Measurements from ENCODE around the gene SNAPC2. TPM values are rescaled to one million over a fixed set of nuclear protein-coding genes. Genes with fewer than 3 reads are reported as not detected.
"Not testable (repeated sequence)": the region's sequence is repeated elsewhere in the genome, so short reads cannot be mapped to it uniquely, and the experiment has no call there.

The SNAPC2 gene
- total RNA-seq, 1 donor from 2014 or later = 13.4 TPM

DNA sequence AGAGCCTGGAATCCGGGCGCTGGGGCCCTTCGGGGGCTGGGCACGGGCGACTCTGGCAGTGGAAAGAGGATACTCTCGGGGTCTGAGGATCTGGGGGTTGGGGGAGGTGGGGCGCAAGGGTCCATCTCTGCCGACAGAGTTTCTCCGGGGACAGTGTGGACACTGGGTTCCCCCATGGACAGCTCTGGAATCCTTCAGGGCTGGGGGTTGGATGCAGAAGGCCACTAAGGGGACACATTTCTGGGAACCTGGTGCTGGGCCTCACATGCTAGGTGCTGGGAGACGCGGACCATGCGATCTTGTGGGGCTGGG lies 3.2 kb upstream of the SNAPC2 start:
- TF ChIP-seq, protein P1, sequence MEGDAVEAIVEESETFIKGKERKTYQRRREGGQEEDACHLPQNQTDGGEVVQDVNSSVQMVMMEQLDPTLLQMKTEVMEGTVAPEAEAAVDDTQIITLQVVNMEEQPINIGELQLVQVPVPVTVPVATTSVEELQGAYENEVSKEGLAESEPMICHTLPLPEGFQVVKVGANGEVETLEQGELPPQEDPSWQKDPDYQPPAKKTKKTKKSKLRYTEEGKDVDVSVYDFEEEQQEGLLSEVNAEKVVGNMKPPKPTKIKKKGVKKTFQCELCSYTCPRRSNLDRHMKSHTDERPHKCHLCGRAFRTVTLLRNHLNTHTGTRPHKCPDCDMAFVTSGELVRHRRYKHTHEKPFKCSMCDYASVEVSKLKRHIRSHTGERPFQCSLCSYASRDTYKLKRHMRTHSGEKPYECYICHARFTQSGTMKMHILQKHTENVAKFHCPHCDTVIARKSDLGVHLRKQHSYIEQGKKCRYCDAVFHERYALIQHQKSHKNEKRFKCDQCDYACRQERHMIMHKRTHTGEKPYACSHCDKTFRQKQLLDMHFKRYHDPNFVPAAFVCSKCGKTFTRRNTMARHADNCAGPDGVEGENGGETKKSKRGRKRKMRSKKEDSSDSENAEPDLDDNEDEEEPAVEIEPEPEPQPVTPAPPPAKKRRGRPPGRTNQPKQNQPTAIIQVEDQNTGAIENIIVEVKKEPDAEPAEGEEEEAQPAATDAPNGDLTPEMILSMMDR (IDR thresholded peaks at IDR 0.05; ENCODE audit: insufficient read depth, low read length, severe bottlenecking) = no peak
- Histone ChIP-seq H3K36me3 (ENCODE audit: control insufficient read depth, insufficient read depth, low read length) (peaks cover 5% of the 10 kb centered on the region), H3K27me3 (ENCODE audit: control insufficient read depth, insufficient read depth, low read length) (peaks cover 2% of the 10 kb centered on the region), H3K4me3 (ENCODE audit: low read depth, low read length) (peak overlapping the region; percentile 49)
- FAIRE-seq (no peak), DNase-seq (ENCODE audit: low read depth) (no peak)

GRCh38 chr19:7917267-7918061 lies 2.7 kb upstream of the SNAPC2 start:
- Histone ChIP-seq H3K27me3 (ENCODE audit: control insufficient read depth, insufficient read depth, low read length) (peaks cover 2% of the 10 kb centered on the region), H3K36me3 (ENCODE audit: control insufficient read depth, insufficient read depth, low read length) (peaks cover 4% of the 10 kb centered on the region), H3K4me3 (ENCODE audit: low read depth, low read length) (peak overlapping the region; percentile 49)
- TF ChIP-seq, protein P1 (IDR thresholded peaks at IDR 0.05; ENCODE audit: insufficient read depth, low read length, severe bottlenecking) = peak; percentile 78
- DNase-seq (ENCODE audit: low read depth) = no peak
- no peak for FAIRE-seq

DNA sequence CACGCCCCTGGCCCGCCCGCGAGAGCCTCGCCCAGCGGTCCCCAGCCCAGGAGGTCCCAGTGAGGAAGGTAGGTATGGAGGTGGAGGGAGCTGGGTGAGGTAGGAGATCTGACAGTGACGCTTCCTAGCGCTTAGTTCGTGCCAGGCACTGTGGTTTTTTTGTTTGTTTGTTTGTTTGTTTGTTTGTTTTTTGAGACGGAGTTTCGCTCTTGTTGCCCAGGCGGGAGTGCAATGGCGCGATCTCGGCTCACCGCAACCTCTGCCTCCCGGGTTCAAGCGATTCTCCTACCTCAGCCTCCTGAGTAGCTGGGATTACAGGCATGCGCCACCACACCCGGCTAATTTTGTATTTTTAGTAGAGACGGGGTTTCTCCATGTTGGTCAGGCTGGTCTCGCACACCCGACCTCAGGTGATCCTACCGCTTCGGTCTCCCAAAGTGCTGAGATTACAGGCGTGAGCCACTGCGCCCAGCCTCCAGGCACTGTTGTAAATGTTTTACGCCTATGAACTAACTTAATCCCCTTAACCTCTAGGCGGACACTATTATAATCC lies 2.0 kb upstream of the SNAPC2 start:
- DNase-seq (ENCODE audit: low read depth); H3K27me3 ChIP-seq (ENCODE audit: control insufficient read depth, insufficient read depth, low read length); H3K36me3 ChIP-seq (ENCODE audit: control insufficient read depth, insufficient read depth, low read length); FAIRE-seq: not testable (repeated sequence)
- peak overlapping the region; percentile 49 for H3K4me3 ChIP-seq (ENCODE audit: low read depth, low read length)

DNA sequence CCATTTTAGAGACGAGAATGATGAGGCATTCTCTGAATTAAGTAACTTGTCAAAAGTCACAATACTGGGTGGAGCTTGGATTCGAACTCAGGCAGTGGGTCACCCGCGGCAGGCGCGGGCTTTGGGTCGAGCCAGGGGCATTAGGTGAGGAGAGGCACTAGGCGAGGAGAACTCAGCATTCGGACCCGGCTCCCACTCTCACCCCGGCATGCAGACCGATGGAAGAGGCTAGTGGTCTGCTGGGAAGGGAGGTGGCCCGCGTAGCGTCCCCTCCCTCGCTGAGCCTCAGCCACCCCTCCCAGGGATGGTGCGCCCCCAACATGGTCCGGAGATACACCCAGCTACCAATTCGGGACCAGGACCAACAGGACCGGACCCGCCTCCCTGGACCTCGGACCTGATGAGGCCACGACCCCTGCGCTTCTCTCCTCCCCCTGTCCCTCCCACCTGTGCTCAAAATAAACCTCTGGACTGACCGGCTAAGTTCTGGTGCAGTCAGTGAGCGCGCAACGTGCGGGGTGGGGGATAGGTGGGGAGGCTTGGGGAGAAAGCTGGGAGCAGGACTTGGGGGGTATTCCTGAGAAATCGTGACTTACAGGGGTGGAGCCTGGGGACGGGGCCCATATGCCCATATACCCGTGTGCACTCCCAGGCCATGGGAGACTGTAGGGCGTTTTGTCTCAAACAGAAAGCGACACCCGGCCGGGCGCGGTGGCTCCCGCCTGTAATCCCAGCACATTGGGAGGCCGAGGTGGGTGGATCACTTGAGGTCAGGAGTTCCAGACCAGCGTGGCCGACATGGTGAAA lies 1.3 kb upstream of the SNAPC2 start:
- H3K27me3 ChIP-seq (ENCODE audit: control insufficient read depth, insufficient read depth, low read length) = peaks cover 2% of the 10 kb centered on the region

DNA sequence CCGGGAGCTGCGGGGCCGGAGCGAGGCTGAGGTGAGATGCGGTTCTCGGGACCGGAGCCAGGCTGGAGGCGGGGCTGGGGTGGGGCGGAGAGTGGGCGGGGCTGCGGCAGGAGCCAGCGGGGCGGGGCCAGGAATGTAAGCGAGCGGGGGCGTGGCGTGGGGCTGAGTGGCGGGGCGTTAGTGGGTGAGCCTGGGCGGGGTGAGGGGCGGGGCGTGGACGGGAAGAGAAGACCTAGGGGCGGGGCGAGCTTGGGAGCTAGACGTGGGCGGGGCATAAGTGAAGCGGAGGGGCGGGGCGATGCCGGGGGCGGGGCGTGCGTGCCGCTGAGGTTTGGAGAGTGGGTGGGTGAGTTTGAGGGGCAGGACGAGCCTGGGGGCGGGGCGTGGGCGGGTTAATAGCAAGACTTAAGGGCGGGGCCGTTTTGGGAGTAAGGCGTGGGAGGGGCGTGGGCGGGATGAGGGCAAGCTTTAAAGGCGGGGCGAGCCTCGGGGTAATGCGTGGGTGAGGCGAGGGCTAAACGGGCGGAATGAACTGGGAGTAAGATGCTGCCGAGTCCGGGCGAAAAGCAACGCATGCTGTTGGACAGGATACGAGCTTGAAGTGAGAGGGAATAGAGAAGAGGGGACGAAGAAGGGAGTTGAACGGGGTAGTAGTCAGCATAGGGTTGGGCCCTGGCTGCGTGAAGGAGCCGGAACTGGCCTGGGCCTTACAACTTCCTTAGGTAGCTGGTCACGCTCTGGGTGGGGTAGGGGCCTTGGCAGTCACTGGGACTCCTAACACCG lies 572 bp downstream of the SNAPC2 start:
- H3K27me3 ChIP-seq (ENCODE audit: control insufficient read depth, insufficient read depth, low read length) = peaks cover 2% of the 10 kb centered on the region
- peaks cover 6% of the 10 kb centered on the region for H3K36me3 ChIP-seq (ENCODE audit: control insufficient read depth, insufficient read depth, low read length)
- FAIRE-seq (peak; percentile 98), DNase-seq (ENCODE audit: low read depth) (peak; percentile 76)
- TF ChIP-seq, protein P1 (IDR thresholded peaks at IDR 0.05; ENCODE audit: insufficient read depth, low read length, severe bottlenecking) = no peak
- peak overlapping the region; percentile 77 for H3K4me3 ChIP-seq (ENCODE audit: low read depth, low read length)

More for the DNA sequence above, 1.3 kb upstream of the SNAPC2 start:
- FAIRE-seq (no peak), DNase-seq (ENCODE audit: low read depth) (no peak)
- no peak overlapping the region for H3K4me3 ChIP-seq (ENCODE audit: low read depth, low read length)
- H3K36me3 ChIP-seq (ENCODE audit: control insufficient read depth, insufficient read depth, low read length) = peaks cover 6% of the 10 kb centered on the region
- TF ChIP-seq, protein P1 (IDR thresholded peaks at IDR 0.05; ENCODE audit: insufficient read depth, low read length, severe bottlenecking) = no peak

All from bronchial epithelial cell (primary cell).